Tracheal epithelial cell (primary cell): ENCODE measurements around the gene LSP1. TPM values are rescaled to one million over a fixed set of nuclear protein-coding genes. Genes with fewer than 3 reads are reported as not detected.

Experiments
- total RNA-seq: library from RNA; depleted of rRNA; stranded (reverse); fragments of >200 nt; gene quantifications from 2 replicates; pipeline ENCODE4 v1.2.1, GENCODE V29; 2014

The LSP1 gene
- total RNA-seq = not detected in 2 replicates

GRCh38 chr11:1852877-1853276 lies at the start of gene LSP1:
TSS of gene LSP1 (plus strand) at chr11:1853084. CDS start at chr11:1853145, 61 bp downstream.

DNA sequence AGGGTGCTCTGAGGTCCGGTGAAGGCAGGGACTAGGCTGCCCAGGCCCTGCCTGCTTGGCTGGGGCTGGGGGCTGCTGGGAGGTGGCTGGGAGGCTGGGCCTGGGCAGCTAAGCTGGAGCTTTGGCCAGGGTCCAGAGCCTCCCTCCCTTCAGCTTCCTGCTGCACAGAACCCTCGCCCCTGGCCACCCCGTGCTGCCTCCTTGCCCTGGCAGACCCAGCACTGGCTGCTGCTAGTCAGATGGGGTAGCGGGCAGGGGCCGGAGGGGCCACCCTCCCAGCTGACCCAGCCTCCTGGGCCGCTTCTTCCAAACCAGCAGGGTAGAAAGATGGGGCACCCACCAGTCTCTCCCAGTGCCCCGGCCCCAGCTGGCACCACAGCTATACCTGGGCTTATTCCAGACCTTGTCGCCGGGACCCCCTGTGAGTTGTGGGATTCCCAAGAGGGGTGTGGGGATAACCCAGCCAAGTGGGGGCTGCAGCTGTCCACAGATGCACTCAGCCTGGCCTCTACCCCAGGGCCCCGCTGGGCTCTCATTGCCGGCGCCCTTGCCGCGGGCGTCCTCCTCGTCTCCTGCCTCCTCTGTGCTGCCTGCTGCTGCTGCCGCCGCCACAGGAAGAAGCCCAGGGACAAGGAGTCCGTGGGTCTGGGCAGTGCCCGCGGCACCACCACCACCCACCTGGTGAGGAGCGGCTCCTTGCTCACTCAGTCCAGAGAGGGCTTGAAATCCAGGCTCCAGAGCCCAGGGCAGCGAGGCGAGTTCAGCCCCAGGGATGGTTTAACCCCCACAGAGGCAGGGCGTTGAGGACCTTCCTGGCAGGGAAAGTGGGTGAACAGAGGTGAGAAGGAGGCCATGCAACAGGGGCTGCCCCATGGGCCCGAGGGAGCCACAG lies 17.9 kb upstream of the LSP1 start, which contains the start of gene SYT8:
SYT8 (plus strand) TSS at position 212 of the 892 bp plus-strand sequence; CDS start at position 328, 116 bp downstream.

GRCh38 chr11:1838426-1839144 lies 14.3 kb upstream of the LSP1 start, which contains the start of gene TNNI2:
TSS of gene TNNI2 (plus strand) at chr11:1838981. CDS start at chr11:1839697, 716 bp downstream.

DNA sequence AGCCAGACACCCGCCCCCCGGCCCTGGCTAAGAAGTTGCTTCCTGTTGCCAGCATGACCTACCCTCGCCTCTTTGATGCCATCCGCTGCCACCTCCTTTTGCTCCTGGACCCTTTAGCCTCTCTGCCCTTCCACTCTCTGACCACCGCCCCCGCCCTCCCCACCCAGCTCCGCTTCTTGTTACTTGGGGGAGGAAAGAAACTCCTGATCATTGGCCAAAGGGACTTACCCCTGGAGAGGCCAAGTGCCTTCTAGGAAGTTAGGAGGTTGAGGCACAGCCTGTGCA lies 38.9 kb downstream of the LSP1 start, which contains the start of gene PRR33:
PRR33 (minus strand) TSS at position 65 of the 285 bp plus-strand sequence. CDS start 1,311 bp downstream, outside the sequence.

DNA sequence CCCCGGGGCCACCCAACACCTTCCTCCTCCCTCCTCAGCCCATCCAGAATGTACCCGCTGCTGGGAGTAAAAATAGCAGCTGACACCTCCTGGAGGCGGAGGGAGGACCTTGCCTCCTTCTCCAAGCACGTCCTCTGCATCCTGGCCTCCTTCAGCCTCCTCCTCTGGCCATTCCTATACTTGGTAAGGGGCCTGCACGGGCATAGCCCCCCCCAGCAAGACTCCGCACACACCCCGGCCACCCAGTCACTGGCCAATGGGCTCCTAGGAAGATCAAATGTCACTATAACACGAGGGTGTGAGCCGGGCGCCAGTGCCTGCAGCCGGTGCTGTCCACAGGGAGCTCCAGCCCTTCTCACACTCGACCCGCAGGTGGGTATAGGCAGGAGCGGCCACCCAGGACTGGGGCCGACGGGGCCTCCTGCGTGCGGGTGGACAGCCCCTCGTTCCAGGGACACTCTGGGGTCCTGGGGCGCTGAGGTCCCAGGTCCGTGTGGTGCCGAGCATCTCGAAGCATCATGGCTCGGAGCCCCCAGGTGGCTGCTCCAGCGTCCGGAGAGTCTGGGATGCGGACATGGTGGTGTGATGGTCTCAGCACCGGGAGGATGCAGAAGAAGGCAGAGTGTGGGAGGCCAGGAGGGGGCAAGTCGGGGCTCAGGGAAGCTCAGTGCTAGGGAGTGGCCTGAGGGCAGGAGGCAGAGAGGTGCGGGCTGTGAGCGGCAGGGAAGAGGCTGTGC lies 66.7 kb downstream of the LSP1 start, which contains the start of gene TNNT3:
TNNT3 (plus strand) TSS at position 313 of the 737 bp plus-strand sequence. CDS start 3,172 bp downstream, outside the sequence.

Other genes with a start within 250 kb of the LSP1 start
- gene KRTAP5-3, start 244.6 kb upstream of the LSP1 start, total RNA-seq = not detected in 2 replicates
- gene KRTAP5-4, start 230.9 kb upstream of the LSP1 start, total RNA-seq = not detected in 2 replicates
- not detected in 2 replicates for gene KRTAP5-5, start 223.3 kb upstream of the LSP1 start, total RNA-seq
- gene KRTAP5-6, start 155.9 kb upstream of the LSP1 start, total RNA-seq = not detected in 2 replicates
- gene IFITM10, start 102.5 kb upstream of the LSP1 start, total RNA-seq = 1.2 and 1.9 TPM in 2 replicates
- 288 and 574 TPM in 2 replicates for gene CTSD, start 89.2 kb upstream of the LSP1 start, total RNA-seq
- gene SYT8, start 18.1 kb upstream of the LSP1 start, total RNA-seq = 1.9 and 2.8 TPM in 2 replicates
- gene TNNI2, start 14.1 kb upstream of the LSP1 start, total RNA-seq = not detected in 2 replicates
- not detected in 2 replicates for gene PRR33, start 38.8 kb downstream of the LSP1 start, total RNA-seq
- gene TNNT3, start 66.6 kb downstream of the LSP1 start, total RNA-seq = 0.96 TPM in 1 of 2 replicates, not detected in the other
- gene MRPL23, start 94.2 kb downstream of the LSP1 start, total RNA-seq = 111 and 162 TPM in 2 replicates
- gene H19, start 144.8 kb downstream of the LSP1 start, total RNA-seq = 6.6 and 14.2 TPM in 2 replicates